Astrocyte (in vitro differentiated cells and primary cell): Measurements from ENCODE around the gene ANGEL1. TPM values are rescaled to one million over a fixed set of nuclear protein-coding genes. Genes with fewer than 3 reads are reported as not detected.

Experiments
- DNase-seq: peaks from one replicate; pipeline ENCODE4 v3.0.0-alpha.2; 2010; ENCODE audit warnings: low read depth
- FAIRE-seq: peaks from 2 replicates; lab custom pipeline; 2011; peaks lifted over from hg19 to GRCh38; lab: Jason Lieb, UNC
- H2AFZ ChIP-seq: 2 replicates; pipeline ENCODE4 v1.6.0; 2012; ENCODE audit warnings: low read depth, low read length, inconsistent platforms
- H3K27ac ChIP-seq: 2 replicates; pipeline ENCODE4 v1.5.1; 2011; ENCODE audit warnings: low read depth, low read length, inconsistent platforms
- H3K27me3 ChIP-seq: 2 replicates; pipeline ENCODE4 v1.6.0; 2011; ENCODE audit warnings: low read length, inconsistent platforms; ENCODE audit not compliant: insufficient read depth
- H3K36me3 ChIP-seq: 2 replicates; pipeline ENCODE4 v1.5.1; 2011; ENCODE audit warnings: low read length, inconsistent platforms; ENCODE audit not compliant: insufficient read depth
- H3K4me1 ChIP-seq: 2 replicates; pipeline ENCODE4 v1.5.1; 2011; ENCODE audit warnings: low read length, inconsistent platforms; ENCODE audit not compliant: insufficient read depth
- H3K4me2 ChIP-seq: 2 replicates; pipeline ENCODE4 v1.6.0; 2012; ENCODE audit warnings: low read length, inconsistent platforms
- H3K4me3 ChIP-seq: 2 replicates; pipeline ENCODE4 v1.5.1; 2011; ENCODE audit warnings: low read depth, mild to moderate bottlenecking, low read length, inconsistent platforms; ENCODE audit not compliant: insufficient read depth
- H3K79me2 ChIP-seq: 2 replicates; pipeline ENCODE4 v1.6.0; 2012; ENCODE audit warnings: mild to moderate bottlenecking, low read length, inconsistent platforms; ENCODE audit not compliant: insufficient read depth
- H3K9ac ChIP-seq: 2 replicates; pipeline ENCODE4 v1.6.0; 2012; ENCODE audit warnings: mild to moderate bottlenecking, low read length, inconsistent platforms
- H3K9me3 ChIP-seq: 2 replicates; pipeline ENCODE4 v1.5.1; 2012; ENCODE audit warnings: low read depth, mild to moderate bottlenecking, low read length, inconsistent platforms; ENCODE audit not compliant: insufficient read depth
- H4K20me1 ChIP-seq: 2 replicates; pipeline ENCODE4 v1.6.0; 2012; ENCODE audit warnings: low read length, inconsistent platforms; ENCODE audit not compliant: insufficient read depth
- H3K27ac Mint-ChIP-seq: one replicate; pipeline ENCODE4 v1.8.0; 2021; ENCODE audit warnings: mild to moderate bottlenecking, mixed read lengths; ENCODE audit not compliant: unreplicated experiment
- H3K27me3 Mint-ChIP-seq: one replicate; pipeline ENCODE4 v1.8.0; 2021; ENCODE audit warnings: low read depth, mixed read lengths; ENCODE audit not compliant: unreplicated experiment
- H3K36me3 Mint-ChIP-seq: one replicate; pipeline ENCODE4 v1.8.0; 2021; ENCODE audit warnings: low read depth, mixed read lengths; ENCODE audit not compliant: unreplicated experiment
- H3K4me1 Mint-ChIP-seq: one replicate; pipeline ENCODE4 v1.8.0; 2021; ENCODE audit warnings: low read depth, mixed read lengths; ENCODE audit not compliant: unreplicated experiment
- H3K4me3 Mint-ChIP-seq: one replicate; pipeline ENCODE4 v1.8.0; 2021; ENCODE audit warnings: mild to moderate bottlenecking, moderate library complexity, mixed read lengths; ENCODE audit not compliant: unreplicated experiment
- H3K9me3 Mint-ChIP-seq: one replicate; pipeline ENCODE4 v1.8.0; 2021; ENCODE audit warnings: mild to moderate bottlenecking, mixed read lengths; ENCODE audit not compliant: unreplicated experiment
- EZH2 ChIP-seq: IDR thresholded peaks from 2 replicates; pipeline ENCODE4 v1.6.1; 2012; ENCODE audit warnings: mild to moderate bottlenecking, low read length, inconsistent platforms; ENCODE audit not compliant: insufficient read depth
- total RNA-seq: library from RNA; stranded (reverse); gene quantifications from 2 replicates; pipeline ENCODE4 v1.2.1, GENCODE V29; 2021
- TF ChIP-seq, protein P1 (sequence below): IDR thresholded peaks from 2 replicates; pipeline ENCODE4 v1.5.1; 2011; ENCODE audit warnings: low read depth, mild to moderate bottlenecking, inconsistent platforms, low read length, moderate library complexity; ENCODE audit not compliant: insufficient read depth

The ANGEL1 gene
- total RNA-seq, 1 donor from 2014 or later, result 12.7 TPM

DNA sequence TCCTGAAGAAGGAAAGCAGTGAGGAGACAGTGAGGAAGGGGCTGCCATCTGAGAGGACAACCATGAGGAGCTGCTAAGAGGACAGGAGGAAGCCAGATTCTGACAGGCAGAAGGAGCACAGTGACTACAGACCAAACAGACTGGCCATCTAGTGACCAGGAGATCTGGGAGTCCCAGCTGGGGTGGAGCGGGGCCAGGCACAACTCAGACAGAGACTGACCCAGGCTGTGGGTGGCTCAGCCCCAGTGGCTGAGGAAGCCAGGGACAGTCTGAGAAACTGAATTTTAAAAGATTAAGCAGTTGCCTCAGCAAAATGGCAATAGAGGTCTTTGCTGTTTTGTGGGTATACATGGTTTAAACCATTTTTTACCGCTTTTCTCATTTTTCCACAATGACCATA lies 42.4 kb upstream of the ANGEL1 start:
- H3K36me3 ChIP-seq, result no peaks in the 10 kb centered on the region
- peaks cover 2% of the 10 kb centered on the region for H3K9me3 Mint-ChIP-seq
- H3K79me2 ChIP-seq, result no peaks in the 10 kb centered on the region
- no peaks in the 10 kb centered on the region for H3K4me1 Mint-ChIP-seq
- no peak overlapping the region for H3K27ac ChIP-seq
- H3K4me1 ChIP-seq, result no peaks in the 10 kb centered on the region
- H3K36me3 Mint-ChIP-seq, result no peaks in the 10 kb centered on the region
- no peak overlapping the region for H3K4me3 Mint-ChIP-seq
- TF ChIP-seq, protein P1, sequence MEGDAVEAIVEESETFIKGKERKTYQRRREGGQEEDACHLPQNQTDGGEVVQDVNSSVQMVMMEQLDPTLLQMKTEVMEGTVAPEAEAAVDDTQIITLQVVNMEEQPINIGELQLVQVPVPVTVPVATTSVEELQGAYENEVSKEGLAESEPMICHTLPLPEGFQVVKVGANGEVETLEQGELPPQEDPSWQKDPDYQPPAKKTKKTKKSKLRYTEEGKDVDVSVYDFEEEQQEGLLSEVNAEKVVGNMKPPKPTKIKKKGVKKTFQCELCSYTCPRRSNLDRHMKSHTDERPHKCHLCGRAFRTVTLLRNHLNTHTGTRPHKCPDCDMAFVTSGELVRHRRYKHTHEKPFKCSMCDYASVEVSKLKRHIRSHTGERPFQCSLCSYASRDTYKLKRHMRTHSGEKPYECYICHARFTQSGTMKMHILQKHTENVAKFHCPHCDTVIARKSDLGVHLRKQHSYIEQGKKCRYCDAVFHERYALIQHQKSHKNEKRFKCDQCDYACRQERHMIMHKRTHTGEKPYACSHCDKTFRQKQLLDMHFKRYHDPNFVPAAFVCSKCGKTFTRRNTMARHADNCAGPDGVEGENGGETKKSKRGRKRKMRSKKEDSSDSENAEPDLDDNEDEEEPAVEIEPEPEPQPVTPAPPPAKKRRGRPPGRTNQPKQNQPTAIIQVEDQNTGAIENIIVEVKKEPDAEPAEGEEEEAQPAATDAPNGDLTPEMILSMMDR, result no peak
- no peak for TF ChIP-seq EZH2
- FAIRE-seq (no peak), DNase-seq (no peak)
- H4K20me1 ChIP-seq, result no peaks in the 10 kb centered on the region
- H3K27me3 Mint-ChIP-seq, result peaks cover 25% of the 10 kb centered on the region
- H3K4me2 ChIP-seq, result no peak overlapping the region
- no peak overlapping the region for H3K27ac Mint-ChIP-seq
- H3K9me3 ChIP-seq, result no peaks in the 10 kb centered on the region
- H3K27me3 ChIP-seq, result peaks cover 14% of the 10 kb centered on the region
- no peak overlapping the region for H2AFZ ChIP-seq
- H3K9ac ChIP-seq, result no peak overlapping the region
- no peak overlapping the region for H3K4me3 ChIP-seq

DNA sequence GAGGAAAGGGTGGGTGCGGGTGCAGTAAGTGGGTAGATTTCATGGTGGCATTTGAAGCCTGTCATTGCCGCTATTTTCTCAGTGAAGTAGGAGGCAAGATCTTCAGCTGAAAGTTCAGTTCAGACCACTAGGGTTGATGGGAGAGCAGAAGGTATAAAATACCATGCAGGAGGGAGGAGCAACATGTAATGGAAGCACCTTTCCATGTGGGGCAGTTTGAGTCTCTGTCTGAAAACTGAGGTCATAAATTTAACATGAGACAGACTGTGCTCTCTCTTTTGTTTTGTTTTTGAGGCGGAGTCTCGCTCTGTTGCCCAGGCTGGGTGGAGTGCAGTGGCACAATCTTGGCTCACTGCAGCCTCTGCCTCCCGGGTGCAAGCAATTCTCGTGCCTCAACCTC lies 36.2 kb upstream of the ANGEL1 start:
- Mint-ChIP-seq H3K27me3 (peaks cover 15% of the 10 kb centered on the region), H3K9me3 (no peaks in the 10 kb centered on the region), H3K36me3 (no peaks in the 10 kb centered on the region), H3K27ac (no peak overlapping the region), H3K4me1 (no peaks in the 10 kb centered on the region), H3K4me3 (no peak overlapping the region)
- no peak for DNase-seq
- peaks cover 2% of the 10 kb centered on the region for H3K27me3 ChIP-seq
- no peaks in the 10 kb centered on the region for H4K20me1 ChIP-seq
- H3K9ac ChIP-seq, result no peak overlapping the region
- FAIRE-seq, result no peak
- no peak overlapping the region for H3K4me2 ChIP-seq
- H3K79me2 ChIP-seq, result no peaks in the 10 kb centered on the region
- no peaks in the 10 kb centered on the region for H3K4me1 ChIP-seq
- no peaks in the 10 kb centered on the region for H3K9me3 ChIP-seq
- H2AFZ ChIP-seq, result no peak overlapping the region
- no peaks in the 10 kb centered on the region for H3K36me3 ChIP-seq
- H3K27ac ChIP-seq, result no peak overlapping the region
- TF ChIP-seq EZH2, result no peak
- TF ChIP-seq, protein P1, result no peak
- H3K4me3 ChIP-seq, result no peak overlapping the region

- Histone ChIP-seq H2AFZ (no peak overlapping the region), H3K27me3 (peaks cover 2% of the 10 kb centered on the region), H3K9ac (no peak overlapping the region), H4K20me1 (no peaks in the 10 kb centered on the region), H3K27ac (no peak overlapping the region), H3K4me3 (no peak overlapping the region), H3K4me1 (no peaks in the 10 kb centered on the region), H3K9me3 (no peaks in the 10 kb centered on the region), H3K36me3 (no peaks in the 10 kb centered on the region), H3K4me2 (no peak overlapping the region), H3K79me2 (no peaks in the 10 kb centered on the region)
- H3K27ac Mint-ChIP-seq, result no peak overlapping the region
- H3K9me3 Mint-ChIP-seq, result no peaks in the 10 kb centered on the region
- peaks cover 10% of the 10 kb centered on the region for H3K27me3 Mint-ChIP-seq
- TF ChIP-seq, protein P1, result no peak
- no peak for TF ChIP-seq EZH2
- DNase-seq (no peak), FAIRE-seq (no peak)
- H3K4me3 Mint-ChIP-seq, result no peak overlapping the region
- H3K36me3 Mint-ChIP-seq, result no peaks in the 10 kb centered on the region
- H3K4me1 Mint-ChIP-seq, result no peaks in the 10 kb centered on the region
Measured at GRCh38 chr14:76846331-76847047, 33.8 kb upstream of the ANGEL1 start.
